ENCODE measurements around the gene EIF4E2.

Gene EIF4E2

DNA sequence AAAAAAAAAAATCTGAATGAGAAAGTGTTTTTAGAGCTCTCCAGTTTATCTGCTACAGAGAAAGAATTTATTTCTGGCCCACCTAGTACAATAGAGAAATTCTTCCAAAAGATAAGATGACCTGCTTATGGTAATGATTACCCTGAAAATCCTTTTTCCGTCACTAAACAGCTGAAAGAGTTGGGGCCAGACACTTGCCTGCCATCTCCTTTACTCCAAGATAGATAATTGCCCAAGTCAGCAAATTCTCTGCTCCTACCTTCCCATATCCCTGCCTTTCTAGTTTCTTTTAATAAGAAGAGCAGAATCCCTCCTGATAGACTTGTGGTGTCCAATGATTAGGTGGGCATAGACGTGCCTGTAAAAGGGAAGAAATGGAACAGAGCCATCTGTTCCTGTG, 28.1 kb downstream of the EIF4E2 start (continued):
- TF ChIP-seq, protein P1, sequence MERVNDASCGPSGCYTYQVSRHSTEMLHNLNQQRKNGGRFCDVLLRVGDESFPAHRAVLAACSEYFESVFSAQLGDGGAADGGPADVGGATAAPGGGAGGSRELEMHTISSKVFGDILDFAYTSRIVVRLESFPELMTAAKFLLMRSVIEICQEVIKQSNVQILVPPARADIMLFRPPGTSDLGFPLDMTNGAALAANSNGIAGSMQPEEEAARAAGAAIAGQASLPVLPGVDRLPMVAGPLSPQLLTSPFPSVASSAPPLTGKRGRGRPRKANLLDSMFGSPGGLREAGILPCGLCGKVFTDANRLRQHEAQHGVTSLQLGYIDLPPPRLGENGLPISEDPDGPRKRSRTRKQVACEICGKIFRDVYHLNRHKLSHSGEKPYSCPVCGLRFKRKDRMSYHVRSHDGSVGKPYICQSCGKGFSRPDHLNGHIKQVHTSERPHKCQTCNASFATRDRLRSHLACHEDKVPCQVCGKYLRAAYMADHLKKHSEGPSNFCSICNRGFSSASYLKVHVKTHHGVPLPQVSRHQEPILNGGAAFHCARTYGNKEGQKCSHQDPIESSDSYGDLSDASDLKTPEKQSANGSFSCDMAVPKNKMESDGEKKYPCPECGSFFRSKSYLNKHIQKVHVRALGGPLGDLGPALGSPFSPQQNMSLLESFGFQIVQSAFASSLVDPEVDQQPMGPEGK (CRISPR knock-in tag; IDR thresholded peaks at IDR 0.05; ENCODE audit: borderline replicate concordance), result no peak
- no peak for TF ChIP-seq ISL1 (CRISPR knock-in tag; IDR thresholded peaks at IDR 0.05)
- TF ChIP-seq ZNF565 (CRISPR knock-in tag; conservative IDR thresholded peaks at IDR 0.05; ENCODE audit: low read depth), result no peak
- TF ChIP-seq ESRRG (CRISPR knock-in tag; IDR thresholded peaks at IDR 0.05), result no peak

DNA sequence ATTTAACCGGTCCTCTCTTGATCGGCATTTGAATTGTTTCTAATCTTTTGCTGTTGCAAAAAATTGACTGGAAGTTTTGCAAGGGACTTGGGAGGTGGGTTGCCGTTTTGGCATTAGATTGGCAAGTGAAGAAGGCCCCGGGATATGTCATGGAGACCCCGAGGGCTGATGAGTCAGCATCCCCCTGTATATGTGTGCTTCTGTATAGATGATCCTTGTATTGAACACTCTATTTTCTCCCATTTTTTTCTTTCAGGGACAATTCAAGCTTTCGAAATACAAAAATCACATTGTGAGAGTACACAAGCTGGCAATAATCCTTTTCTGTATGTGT, 30.1 kb downstream of the EIF4E2 start:
- no peak for ATAC-seq
- TF ChIP-seq ISL1 (CRISPR knock-in tag; IDR thresholded peaks at IDR 0.05), result no peak
- no peak for TF ChIP-seq BACH2 (CRISPR knock-in tag; IDR thresholded peaks at IDR 0.05; ENCODE audit: borderline replicate concordance)
- TF ChIP-seq, protein P2, sequence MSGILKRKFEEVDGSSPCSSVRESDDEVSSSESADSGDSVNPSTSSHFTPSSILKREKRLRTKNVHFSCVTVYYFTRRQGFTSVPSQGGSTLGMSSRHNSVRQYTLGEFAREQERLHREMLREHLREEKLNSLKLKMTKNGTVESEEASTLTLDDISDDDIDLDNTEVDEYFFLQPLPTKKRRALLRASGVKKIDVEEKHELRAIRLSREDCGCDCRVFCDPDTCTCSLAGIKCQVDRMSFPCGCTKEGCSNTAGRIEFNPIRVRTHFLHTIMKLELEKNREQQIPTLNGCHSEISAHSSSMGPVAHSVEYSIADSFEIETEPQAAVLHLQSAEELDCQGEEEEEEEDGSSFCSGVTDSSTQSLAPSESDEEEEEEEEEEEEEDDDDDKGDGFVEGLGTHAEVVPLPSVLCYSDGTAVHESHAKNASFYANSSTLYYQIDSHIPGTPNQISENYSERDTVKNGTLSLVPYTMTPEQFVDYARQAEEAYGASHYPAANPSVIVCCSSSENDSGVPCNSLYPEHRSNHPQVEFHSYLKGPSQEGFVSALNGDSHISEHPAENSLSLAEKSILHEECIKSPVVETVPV (CRISPR knock-in tag; IDR thresholded peaks at IDR 0.05), result no peak
- TF ChIP-seq, protein P1 (CRISPR knock-in tag; IDR thresholded peaks at IDR 0.05; ENCODE audit: borderline replicate concordance), result no peak
- no peak for TF ChIP-seq TOX (CRISPR knock-in tag; IDR thresholded peaks at IDR 0.05; ENCODE audit: borderline replicate concordance)
- TF ChIP-seq ZNF70 (CRISPR knock-in tag; IDR thresholded peaks at IDR 0.05), result no peak
- no peak for TF ChIP-seq PPARA (CRISPR knock-in tag; IDR thresholded peaks at IDR 0.05; ENCODE audit: borderline replicate concordance)
- no peak for TF ChIP-seq ARNTL (CRISPR knock-in tag; IDR thresholded peaks at IDR 0.05; ENCODE audit: borderline replicate concordance, low read depth)
- TF ChIP-seq ZNF8 (CRISPR knock-in tag; IDR thresholded peaks at IDR 0.05), result no peak
- no peak for TF ChIP-seq CSDC2 (CRISPR knock-in tag; IDR thresholded peaks at IDR 0.05)
- TF ChIP-seq RARB (CRISPR knock-in tag; IDR thresholded peaks at IDR 0.05), result no peak
- TF ChIP-seq, protein P3, sequence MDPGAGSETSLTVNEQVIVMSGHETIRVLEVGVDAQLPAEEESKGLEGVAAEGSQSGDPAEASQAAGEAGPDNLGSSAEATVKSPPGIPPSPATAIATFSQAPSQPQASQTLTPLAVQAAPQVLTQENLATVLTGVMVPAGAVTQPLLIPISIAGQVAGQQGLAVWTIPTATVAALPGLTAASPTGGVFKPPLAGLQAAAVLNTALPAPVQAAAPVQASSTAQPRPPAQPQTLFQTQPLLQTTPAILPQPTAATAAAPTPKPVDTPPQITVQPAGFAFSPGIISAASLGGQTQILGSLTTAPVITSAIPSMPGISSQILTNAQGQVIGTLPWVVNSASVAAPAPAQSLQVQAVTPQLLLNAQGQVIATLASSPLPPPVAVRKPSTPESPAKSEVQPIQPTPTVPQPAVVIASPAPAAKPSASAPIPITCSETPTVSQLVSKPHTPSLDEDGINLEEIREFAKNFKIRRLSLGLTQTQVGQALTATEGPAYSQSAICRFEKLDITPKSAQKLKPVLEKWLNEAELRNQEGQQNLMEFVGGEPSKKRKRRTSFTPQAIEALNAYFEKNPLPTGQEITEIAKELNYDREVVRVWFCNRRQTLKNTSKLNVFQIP (CRISPR knock-in tag; IDR thresholded peaks at IDR 0.05; ENCODE audit: borderline replicate concordance, low read depth), result no peak
- TF ChIP-seq ZFP3 (CRISPR knock-in tag; IDR thresholded peaks at IDR 0.05), result no peak
- no peak for TF ChIP-seq SNAI2 (CRISPR knock-in tag; IDR thresholded peaks at IDR 0.05)
- no peak for TF ChIP-seq ESRRG (CRISPR knock-in tag; IDR thresholded peaks at IDR 0.05)
- TF ChIP-seq, protein P4, sequence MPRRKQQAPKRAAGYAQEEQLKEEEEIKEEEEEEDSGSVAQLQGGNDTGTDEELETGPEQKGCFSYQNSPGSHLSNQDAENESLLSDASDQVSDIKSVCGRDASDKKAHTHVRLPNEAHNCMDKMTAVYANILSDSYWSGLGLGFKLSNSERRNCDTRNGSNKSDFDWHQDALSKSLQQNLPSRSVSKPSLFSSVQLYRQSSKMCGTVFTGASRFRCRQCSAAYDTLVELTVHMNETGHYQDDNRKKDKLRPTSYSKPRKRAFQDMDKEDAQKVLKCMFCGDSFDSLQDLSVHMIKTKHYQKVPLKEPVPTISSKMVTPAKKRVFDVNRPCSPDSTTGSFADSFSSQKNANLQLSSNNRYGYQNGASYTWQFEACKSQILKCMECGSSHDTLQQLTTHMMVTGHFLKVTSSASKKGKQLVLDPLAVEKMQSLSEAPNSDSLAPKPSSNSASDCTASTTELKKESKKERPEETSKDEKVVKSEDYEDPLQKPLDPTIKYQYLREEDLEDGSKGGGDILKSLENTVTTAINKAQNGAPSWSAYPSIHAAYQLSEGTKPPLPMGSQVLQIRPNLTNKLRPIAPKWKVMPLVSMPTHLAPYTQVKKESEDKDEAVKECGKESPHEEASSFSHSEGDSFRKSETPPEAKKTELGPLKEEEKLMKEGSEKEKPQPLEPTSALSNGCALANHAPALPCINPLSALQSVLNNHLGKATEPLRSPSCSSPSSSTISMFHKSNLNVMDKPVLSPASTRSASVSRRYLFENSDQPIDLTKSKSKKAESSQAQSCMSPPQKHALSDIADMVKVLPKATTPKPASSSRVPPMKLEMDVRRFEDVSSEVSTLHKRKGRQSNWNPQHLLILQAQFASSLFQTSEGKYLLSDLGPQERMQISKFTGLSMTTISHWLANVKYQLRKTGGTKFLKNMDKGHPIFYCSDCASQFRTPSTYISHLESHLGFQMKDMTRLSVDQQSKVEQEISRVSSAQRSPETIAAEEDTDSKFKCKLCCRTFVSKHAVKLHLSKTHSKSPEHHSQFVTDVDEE (CRISPR knock-in tag; IDR thresholded peaks at IDR 0.05), result no peak

DNA sequence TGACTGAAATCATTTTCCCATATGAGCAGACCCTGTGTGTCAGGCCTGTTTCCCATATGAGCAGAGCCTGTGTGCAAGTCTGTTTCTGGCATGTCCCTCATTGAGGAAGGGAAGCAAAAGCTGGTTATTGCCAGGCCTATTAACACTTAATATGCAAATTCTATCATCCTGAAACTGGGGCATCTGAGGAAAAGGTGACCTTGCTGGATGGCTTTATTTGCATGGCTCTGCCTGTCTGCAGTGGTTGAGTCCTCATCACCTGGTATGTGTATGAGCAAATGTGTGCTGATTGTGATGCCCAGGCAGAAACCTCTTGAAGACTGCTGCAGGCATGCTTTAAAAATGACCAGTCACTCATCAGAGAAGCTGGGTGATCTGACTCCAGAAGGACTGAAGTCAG, 31.2 kb downstream of the EIF4E2 start:
- no peak for ATAC-seq
- TF ChIP-seq, protein P3 (CRISPR knock-in tag; IDR thresholded peaks at IDR 0.05; ENCODE audit: borderline replicate concordance, low read depth), result no peak
- no peak for TF ChIP-seq OSR1 (CRISPR knock-in tag; IDR thresholded peaks at IDR 0.05)
- no peak for TF ChIP-seq ZNF70 (CRISPR knock-in tag; IDR thresholded peaks at IDR 0.05)
- TF ChIP-seq CSDC2 (CRISPR knock-in tag; IDR thresholded peaks at IDR 0.05), result no peak
- no peak for TF ChIP-seq SNAI2 (CRISPR knock-in tag; IDR thresholded peaks at IDR 0.05)
